ENCODE results near the gene ADGRA1.

GRCh38 chr10:133059093-133059470 is 28.6 kb upstream of the ADGRA1 start:
- TF ChIP-seq RAD21 (IDR thresholded peaks at IDR 0.05; ENCODE audit: low read depth) (no peak), MAX (IDR thresholded peaks at IDR 0.05) (no peak), CREB1 (IDR thresholded peaks at IDR 0.05; ENCODE audit: low read depth) (no peak), FOXM1 (IDR thresholded peaks at IDR 0.05; ENCODE audit: borderline replicate concordance, low read depth) (no peak), REST (IDR thresholded peaks at IDR 0.05; ENCODE audit: low read depth) (no peak), EGR1 (IDR thresholded peaks at IDR 0.05) (no peak), EP300 (IDR thresholded peaks at IDR 0.05; ENCODE audit: borderline replicate concordance) (no peak), TAF1 (IDR thresholded peaks at IDR 0.05; ENCODE audit: low read depth) (no peak), CEBPB (IDR thresholded peaks at IDR 0.05) (peak; percentile 59; the same call in 1 of the 2 replicates), NFIC (IDR thresholded peaks at IDR 0.05) (no peak)
